H1 (cell line): ENCODE measurements around the gene KCNMA1. TPM values are rescaled to one million over a fixed set of nuclear protein-coding genes. Genes with fewer than 3 reads are reported as not detected.

Source experiments
- CTCF ChIA-PET: fragments of 300-600 bp; sonication (Branson Sonifier 250); formaldehyde crosslinking; loops from one replicate; lab custom pipeline; 2021; ENCODE audit not compliant: partially characterized antibody; lab: Charles Lee
- POLR2A ChIA-PET: fragments of 300-600 bp; sonication (Branson Sonifier 250); formaldehyde crosslinking; loops from one replicate; lab custom pipeline; 2021; ENCODE audit warnings: inconsistent platforms; ENCODE audit not compliant: partially characterized antibody; lab: Charles Lee
- DNase-seq, 2 experiments: peaks; one replicate each; pipeline versions ENCODE4 v3.0.0 to v3.0.0-alpha.2; 2010 to 2022; ENCODE audit warnings: low spot score in 2 of 2, low read depth in 1 of 2, mixed read lengths in 1 of 2
- FAIRE-seq: peaks from 2 replicates; lab custom pipeline; 2011; peaks lifted over from hg19 to GRCh38; lab: Jason Lieb, UNC
- H2AFZ ChIP-seq: 2 replicates; pipeline ENCODE4 v1.8.1; 2012; ENCODE audit warnings: low read length, inconsistent platforms
- H2AK5ac ChIP-seq: 2 replicates; pipeline ENCODE4 v1.6.1; 2013; ENCODE audit warnings: low read depth, low read length
- H2BK120ac ChIP-seq: replicated peaks from 2 replicates; pipeline ENCODE3; 2013; ENCODE audit warnings: low read depth, low read length, inconsistent platforms
- H2BK12ac ChIP-seq: 2 replicates; pipeline ENCODE4 v1.6.1; 2013; ENCODE audit warnings: low read depth, low read length
- H2BK15ac ChIP-seq: 2 replicates; pipeline ENCODE4 v1.6.1; 2013; ENCODE audit warnings: low read length
- H2BK20ac ChIP-seq: 2 replicates; pipeline ENCODE4 v1.6.1; 2013; ENCODE audit warnings: low read length
- H2BK5ac ChIP-seq: 2 replicates; pipeline ENCODE4 v1.6.1; 2013; ENCODE audit warnings: low read depth, low read length
- H3K14ac ChIP-seq: 2 replicates; pipeline ENCODE4 v1.6.1; 2013; ENCODE audit warnings: inconsistent platforms; ENCODE audit not compliant: insufficient read length
- H3K18ac ChIP-seq: 2 replicates; pipeline ENCODE4 v1.6.1; 2013; ENCODE audit warnings: low read length; ENCODE audit errors: extremely low read depth
- H3K23ac ChIP-seq: 2 replicates; pipeline ENCODE4 v1.6.1; 2013; ENCODE audit warnings: inconsistent platforms; ENCODE audit not compliant: insufficient read length
- H3K23me2 ChIP-seq: 2 replicates; pipeline ENCODE4 v1.6.1; 2013; ENCODE audit warnings: low read depth, low read length
- H3K27ac ChIP-seq: 2 replicates; pipeline ENCODE4 v1.6.1; 2011; ENCODE audit warnings: low read depth, low read length, inconsistent platforms
- H3K27me3 ChIP-seq, 4 experiments: replicated peaks in 1 of 4; 1 replicate in 1 of 4; 2 replicates in 3 of 4; pipeline versions ENCODE4 v1.6.1 to v1.8.1; 2011 to 2013; ENCODE audit warnings: low read length in 3 of 4, mild to moderate bottlenecking in 3 of 4, inconsistent platforms in 2 of 4, mixed read lengths in 2 of 4, moderate library complexity in 1 of 4; ENCODE audit not compliant: control insufficient read depth in 3 of 4, insufficient read depth in 3 of 4; ENCODE audit errors: extremely low read depth in 1 of 4
- H3K36me3 ChIP-seq, 4 experiments: 2 replicates each; pipeline versions ENCODE4 v1.6.1 to v1.8.1; 2011 to 2013; ENCODE audit warnings: mild to moderate bottlenecking in 4 of 4, low read length in 3 of 4, moderate library complexity in 2 of 4, control low read depth in 1 of 4, inconsistent platforms in 1 of 4; ENCODE audit not compliant: insufficient read depth in 4 of 4, control insufficient read depth in 2 of 4
- H3K4ac ChIP-seq: replicated peaks from 2 replicates; pipeline ENCODE3; 2013; ENCODE audit warnings: low read length, low read depth, mixed read lengths, inconsistent platforms; ENCODE audit not compliant: insufficient read length
- H3K4me1 ChIP-seq, 4 experiments: replicated peaks in 1 of 4; 1 replicate in 1 of 4; 2 replicates in 3 of 4; pipeline versions ENCODE4 v1.6.1 to v1.8.1; 2011 to 2013; ENCODE audit warnings: low read length in 3 of 4, inconsistent platforms in 2 of 4, mixed read lengths in 1 of 4; ENCODE audit not compliant: insufficient read depth in 4 of 4, control insufficient read depth in 3 of 4
- H3K4me2 ChIP-seq, 2 experiments: 2 replicates each; pipeline versions ENCODE4 v1.6.1 to v1.8.1; 2011 to 2013; ENCODE audit warnings: low read depth in 2 of 2, low read length in 2 of 2, control low read depth in 1 of 2, inconsistent platforms in 1 of 2, mild to moderate bottlenecking in 1 of 2; ENCODE audit not compliant: insufficient read depth in 1 of 2
- H3K4me3 ChIP-seq, 4 experiments: fragments of 200-600, 300-600 bp in 1 of 4; sonication (generic), shearing (Covaris generic), sonication (Bioruptor Twin) in 1 of 4; 2 replicates each; pipeline versions ENCODE4 v1.5.1 to v1.8.1; 2011 to 2016; ENCODE audit warnings: low read length in 4 of 4, low read depth in 3 of 4, control low read depth in 2 of 4, inconsistent platforms in 2 of 4, mild to moderate bottlenecking in 2 of 4, mixed read lengths in 1 of 4, moderate library complexity in 1 of 4; ENCODE audit not compliant: insufficient read depth in 2 of 4; ENCODE audit errors: extremely low read depth in 1 of 4
- H3K56ac ChIP-seq: replicated peaks from 2 replicates; pipeline ENCODE3; 2013; ENCODE audit warnings: low read depth, mild to moderate bottlenecking, mixed read lengths, low read length, inconsistent platforms; ENCODE audit not compliant: insufficient read length
- H3K79me1 ChIP-seq: 2 replicates; pipeline ENCODE4 v1.6.1; 2013; ENCODE audit warnings: low read depth, low read length, control low read depth
- H3K79me2 ChIP-seq, 2 experiments: 2 replicates each; pipeline versions ENCODE4 v1.6.1 to v1.8.1; 2012 to 2013; ENCODE audit warnings: low read length in 2 of 2, mild to moderate bottlenecking in 2 of 2, inconsistent platforms in 1 of 2; ENCODE audit not compliant: insufficient read depth in 2 of 2, control insufficient read depth in 1 of 2
- H3K9ac ChIP-seq, 4 experiments: replicated peaks in 1 of 4; 1 replicate in 1 of 4; 2 replicates in 3 of 4; pipeline versions ENCODE4 v1.6.1 to v1.8.1; 2011 to 2013; ENCODE audit warnings: low read depth in 3 of 4, low read length in 3 of 4, control low read depth in 2 of 4, mild to moderate bottlenecking in 2 of 4, moderate library complexity in 2 of 4, inconsistent platforms in 1 of 4; ENCODE audit errors: extremely low read depth in 1 of 4
- H3K9me3 ChIP-seq, 2 experiments: 2 replicates each; pipeline versions ENCODE4 v1.6.1 to v1.8.1; 2012 to 2013; ENCODE audit warnings: mild to moderate bottlenecking in 2 of 2, moderate library complexity in 2 of 2, control low read depth in 1 of 2, inconsistent platforms in 1 of 2, low read depth in 1 of 2, low read length in 1 of 2, mixed read lengths in 1 of 2; ENCODE audit not compliant: insufficient read depth in 2 of 2
- H4K20me1 ChIP-seq, 2 experiments: replicated peaks in 1 of 2; 2 replicates each; pipeline versions ENCODE3 to v1.8.1; 2011 to 2013; ENCODE audit warnings: inconsistent platforms in 2 of 2, low read length in 2 of 2, mild to moderate bottlenecking in 1 of 2; ENCODE audit not compliant: insufficient read depth in 2 of 2, control insufficient read depth in 1 of 2
- H4K5ac ChIP-seq: 2 replicates; pipeline ENCODE4 v1.6.1; 2013; ENCODE audit warnings: low read length, low read depth, mixed read lengths, inconsistent platforms; ENCODE audit not compliant: insufficient read length
- H4K8ac ChIP-seq: 2 replicates; pipeline ENCODE4 v1.8.0; 2013; ENCODE audit warnings: mild to moderate bottlenecking, moderate library complexity, low read length, inconsistent platforms; ENCODE audit not compliant: insufficient read depth; ENCODE audit errors: extremely low read depth
- H4K91ac ChIP-seq: replicated peaks from 2 replicates; pipeline ENCODE3; 2013; ENCODE audit warnings: low read length, mixed read lengths, inconsistent platforms; ENCODE audit not compliant: insufficient read length
- CHD2 ChIP-seq: IDR thresholded peaks from 2 replicates; pipeline ENCODE4 v1.6.1; 2012; ENCODE audit warnings: low read length, improper control_type of control experiment
- SIRT6 ChIP-seq: IDR thresholded peaks from one replicate; pipeline ENCODE4 v1.7.1; 2012; ENCODE audit warnings: low read length, inconsistent platforms
- TAF7 ChIP-seq: optimal IDR thresholded peaks from 2 replicates; pipeline ENCODE3; 2011; ENCODE audit warnings: low read depth, mild to moderate bottlenecking, inconsistent platforms, low read length, moderate library complexity, borderline replicate concordance
- TEAD4 ChIP-seq: IDR thresholded peaks from 2 replicates; pipeline ENCODE4 v1.6.1; 2012; ENCODE audit warnings: low read depth, low read length, inconsistent platforms, mixed read lengths
- ZNF274 ChIP-seq: IDR thresholded peaks from 2 replicates; pipeline ENCODE4 v1.7.0; 2012; ENCODE audit warnings: low read length, borderline replicate concordance; ENCODE audit errors: extremely low read depth
- WGBS, 2 experiments: shearing (Covaris generic) in 1 of 2; methylation state at CpG; one replicate each; pipeline versions ENCODE4 v1.1.6 to v1.1.7; 2013 to 2015; ENCODE audit warnings: low lambda C conversion rate in 2 of 2, mixed read lengths in 2 of 2, inconsistent platforms in 1 of 2, low coverage in 1 of 2, missing lambda C conversion rate in 1 of 2; ENCODE audit not compliant: insufficient replicate concordance in 2 of 2, insufficient coverage in 1 of 2, insufficient read length in 1 of 2; ENCODE audit errors: extremely low coverage in 1 of 2, missing lambda C conversion rate in 1 of 2; 5-methylcytosine and 5-hydroxymethylcytosine counted together
- polyA plus RNA-seq, 7 experiments: library from polyadenylated mRNA; depleted of rRNA in 3 of 7; stranded (reverse) in 5 of 7; unstranded in 2 of 7; fragments of >200 nt in 5 of 7; fragments of 200-250 nt in 2 of 7; gene quantifications; 1 replicate in 5 of 7; 2 replicates in 1 of 7; 4 replicates in 1 of 7; pipeline versions ENCODE4 v1.2.1 to v1.2.3, GENCODE V29; 2011 to 2013; ENCODE audit warnings: missing spikeins in 2 of 7, mixed read lengths in 2 of 7
- total RNA-seq: library from RNA; stranded (reverse); fragmentation: NEBNext Ultra II Directional; extraction: Animal tissue kit (Norgen Biotek cat#: 25700); gene quantifications from 2 replicates; pipeline ENCODE4 v1.2.1, GENCODE V29; 2021

Gene KCNMA1
- total and polyA plus RNA-seq, 2 of the 8 experiments (the other 6 are each of a cell fraction or from before 2014, with no cell fraction given) = 10.2 to 11.1 TPM

DNA sequence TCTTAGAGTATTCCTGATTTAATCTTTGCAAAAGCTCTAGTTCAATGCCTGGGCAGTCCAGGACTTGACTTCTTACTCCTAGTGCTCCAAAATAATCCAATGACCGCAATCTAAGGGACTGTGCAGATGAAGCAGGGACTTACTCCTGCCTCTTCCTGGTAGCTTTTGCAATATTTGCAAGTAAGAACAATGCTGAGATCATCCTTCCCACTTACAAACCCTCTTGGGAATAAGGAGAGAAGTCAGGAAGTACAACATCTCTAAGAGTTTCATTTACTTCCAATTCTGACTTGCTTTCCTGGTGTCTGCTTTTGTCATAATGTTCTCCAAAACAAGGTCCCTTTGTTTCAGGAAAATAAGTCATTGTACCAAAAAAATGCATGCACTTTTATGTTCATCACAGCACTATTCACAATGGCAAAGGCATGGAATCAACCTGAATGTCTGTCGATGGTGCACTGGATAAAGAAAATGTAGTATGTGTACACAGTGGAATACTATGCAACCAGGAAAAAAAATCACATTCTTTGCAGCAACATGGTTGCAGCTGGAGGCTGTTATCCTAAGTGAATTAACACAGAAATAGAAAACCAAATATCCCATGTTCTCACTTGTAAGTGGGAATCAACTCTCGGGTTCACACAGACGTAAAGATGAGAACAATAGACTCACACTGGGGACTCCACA lies 7.1 kb upstream of the KCNMA1 start:
- H3K4ac ChIP-seq = no peak overlapping the region
- FAIRE-seq = no peak
- no peak overlapping the region for H4K8ac ChIP-seq
- H3K4me2 ChIP-seq = no peak overlapping the region
- 94% methylated on average over 4 of the region's 4 CpGs; no CpG with 5 or more reads in 1 of the 2 experiments for WGBS, 2 experiments
- no peaks in the 10 kb centered on the region for H3K79me2 ChIP-seq
- no peak overlapping the region for H3K9ac ChIP-seq
- H2BK120ac ChIP-seq = no peak overlapping the region
- peaks cover 0 to 10% (median 6%) of the 10 kb centered on the region in 4 experiments; a peak in 5 of 7 replicates for H3K4me1 ChIP-seq
- peaks cover 11% of the 10 kb centered on the region in 2 experiments; a peak in 3 of 4 replicates for H3K9me3 ChIP-seq
- H3K18ac ChIP-seq = no peak overlapping the region
- no peak overlapping the region for H2BK20ac ChIP-seq
- no peak overlapping the region for H2BK12ac ChIP-seq
- TF ChIP-seq ZNF274 (no peak), TAF7 (no peak), SIRT6 (no peak), CHD2 (no peak), TEAD4 (no peak)
- no peak overlapping the region for H2AK5ac ChIP-seq
- H3K27ac ChIP-seq = no peak overlapping the region
- H3K27me3 ChIP-seq = peaks cover under 1 to 18% (median 16%) of the 10 kb centered on the region in 4 experiments
- H3K79me1 ChIP-seq = no peaks in the 10 kb centered on the region
- H3K4me3 ChIP-seq = no peak overlapping the region
- no peaks in the 10 kb centered on the region; a peak in 1 of 8 replicates for H3K36me3 ChIP-seq
- H2BK15ac ChIP-seq = no peak overlapping the region
- H3K14ac ChIP-seq = no peak overlapping the region
- POLR2A ChIA-PET = no interaction called here
- no peak overlapping the region for H2BK5ac ChIP-seq
- peaks cover 0 to 2% of the 10 kb centered on the region in 2 experiments for H4K20me1 ChIP-seq
- H3K23me2 ChIP-seq = no peaks in the 10 kb centered on the region
- DNase-seq = no peak
- H3K56ac ChIP-seq = no peak overlapping the region
- H4K5ac ChIP-seq = no peak overlapping the region
- H4K91ac ChIP-seq = no peak overlapping the region
- no peak overlapping the region for H2AFZ ChIP-seq
- CTCF ChIA-PET = interaction anchor here (0.5 to 7.9 kb wide), 39 partner anchors 12 to 486 kb away, joined by 3 to 96 read pairs (median 4); no protein-coding TSS in a partner anchor
- H3K23ac ChIP-seq = no peak overlapping the region
